ENCODE data around the gene IFNK.
"Not testable (repeated sequence)": the region's sequence is repeated elsewhere in the genome, so short reads cannot be mapped to it uniquely, and the experiment has no call there.

IFNK gene

GRCh38 chr9:27489087-27489876 is 34.8 kb upstream of the IFNK start:
- H3K4me3 ChIP-seq (ENCODE audit: low read length in 2 of 2): no peak overlapping the region
- no peak overlapping the region for H3K9ac ChIP-seq (ENCODE audit: low read length in 2 of 2)
- H3K4me1 ChIP-seq (ENCODE audit: control insufficient read depth, insufficient read depth, low read length): no peaks in the 10 kb centered on the region
- H3K9me3 ChIP-seq (ENCODE audit: control insufficient read depth in 2 of 2, low read length in 2 of 2): no peaks in the 10 kb centered on the region
- no peaks in the 10 kb centered on the region for H3K27me3 ChIP-seq (ENCODE audit: control insufficient read depth in 1 of 2, insufficient read depth in 2 of 2, low read length in 2 of 2)
- H3K27ac ChIP-seq (ENCODE audit: low read length): no peak overlapping the region
- H3K36me3 ChIP-seq (ENCODE audit: control insufficient read depth in 2 of 2, insufficient read depth in 2 of 2, low read length in 2 of 2): peaks cover 0 to 3% of the 10 kb centered on the region in 2 donors

GRCh38 chr9:27491154-27491553 is 32.9 kb upstream of the IFNK start:
- no peak overlapping the region for H3K4me3 ChIP-seq (ENCODE audit: low read length in 2 of 2)
- no peak overlapping the region for H3K27ac ChIP-seq (ENCODE audit: low read length)
- peaks cover 0 to 3% of the 10 kb centered on the region in 2 donors for H3K36me3 ChIP-seq (ENCODE audit: control insufficient read depth in 2 of 2, insufficient read depth in 2 of 2, low read length in 2 of 2)
- H3K27me3 ChIP-seq (ENCODE audit: control insufficient read depth in 1 of 2, insufficient read depth in 2 of 2, low read length in 2 of 2): no peaks in the 10 kb centered on the region
- H3K4me1 ChIP-seq (ENCODE audit: control insufficient read depth, insufficient read depth, low read length): no peaks in the 10 kb centered on the region
- H3K9ac ChIP-seq (ENCODE audit: low read length in 2 of 2): no peak overlapping the region
- H3K9me3 ChIP-seq (ENCODE audit: control insufficient read depth in 2 of 2, low read length in 2 of 2): no peaks in the 10 kb centered on the region

GRCh38 chr9:27495480-27496134 is 28.5 kb upstream of the IFNK start:
- Histone ChIP-seq H3K9me3 (ENCODE audit: control insufficient read depth in 2 of 2, low read length in 2 of 2) (no peaks in the 10 kb centered on the region), H3K9ac (ENCODE audit: low read length in 2 of 2) (no peak overlapping the region), H3K27ac (ENCODE audit: low read length) (no peak overlapping the region), H3K4me3 (ENCODE audit: low read length in 2 of 2) (no peak overlapping the region), H3K4me1 (ENCODE audit: control insufficient read depth, insufficient read depth, low read length) (no peaks in the 10 kb centered on the region), H3K36me3 (ENCODE audit: control insufficient read depth in 2 of 2, insufficient read depth in 2 of 2, low read length in 2 of 2) (peaks cover 0 to under 1% of the 10 kb centered on the region in 2 donors), H3K27me3 (ENCODE audit: control insufficient read depth in 1 of 2, insufficient read depth in 2 of 2, low read length in 2 of 2) (no peaks in the 10 kb centered on the region)

- no peak overlapping the region for H3K4me3 ChIP-seq (ENCODE audit: low read length in 2 of 2)
- no peaks in the 10 kb centered on the region for H3K9me3 ChIP-seq (ENCODE audit: control insufficient read depth in 2 of 2, low read length in 2 of 2)
- no peaks in the 10 kb centered on the region for H3K36me3 ChIP-seq (ENCODE audit: control insufficient read depth in 2 of 2, insufficient read depth in 2 of 2, low read length in 2 of 2)
- H3K9ac ChIP-seq (ENCODE audit: low read length in 2 of 2): no peak overlapping the region
- H3K4me1 ChIP-seq (ENCODE audit: control insufficient read depth, insufficient read depth, low read length): no peaks in the 10 kb centered on the region
- H3K27me3 ChIP-seq (ENCODE audit: control insufficient read depth in 1 of 2, insufficient read depth in 2 of 2, low read length in 2 of 2): no peaks in the 10 kb centered on the region
- no peak overlapping the region for H3K27ac ChIP-seq (ENCODE audit: low read length)
Observed at GRCh38 chr9:27496135-27496504, 28.0 kb upstream of the IFNK start.

- H3K9ac ChIP-seq (ENCODE audit: low read length in 2 of 2): no peak overlapping the region
- H3K4me1 ChIP-seq (ENCODE audit: control insufficient read depth, insufficient read depth, low read length): no peaks in the 10 kb centered on the region
- no peaks in the 10 kb centered on the region for H3K36me3 ChIP-seq (ENCODE audit: control insufficient read depth in 2 of 2, insufficient read depth in 2 of 2, low read length in 2 of 2)
- H3K4me3 ChIP-seq (ENCODE audit: low read length in 2 of 2): no peak overlapping the region
- no peaks in the 10 kb centered on the region for H3K9me3 ChIP-seq (ENCODE audit: control insufficient read depth in 2 of 2, low read length in 2 of 2)
- no peaks in the 10 kb centered on the region for H3K27me3 ChIP-seq (ENCODE audit: control insufficient read depth in 1 of 2, insufficient read depth in 2 of 2, low read length in 2 of 2)
- H3K27ac ChIP-seq (ENCODE audit: low read length): no peak overlapping the region
Observed at GRCh38 chr9:27497883-27498417, 26.1 kb upstream of the IFNK start.

GRCh38 chr9:27499451-27499850 is 24.6 kb upstream of the IFNK start:
- H3K9me3 ChIP-seq (ENCODE audit: control insufficient read depth in 2 of 2, low read length in 2 of 2): no peaks in the 10 kb centered on the region
- H3K27me3 ChIP-seq (ENCODE audit: control insufficient read depth in 1 of 2, insufficient read depth in 2 of 2, low read length in 2 of 2): no peaks in the 10 kb centered on the region
- no peak overlapping the region for H3K9ac ChIP-seq (ENCODE audit: low read length in 2 of 2)
- H3K4me3 ChIP-seq (ENCODE audit: low read length in 2 of 2): no peak overlapping the region
- H3K36me3 ChIP-seq (ENCODE audit: control insufficient read depth in 2 of 2, insufficient read depth in 2 of 2, low read length in 2 of 2): no peaks in the 10 kb centered on the region
- no peak overlapping the region for H3K27ac ChIP-seq (ENCODE audit: low read length)
- H3K4me1 ChIP-seq (ENCODE audit: control insufficient read depth, insufficient read depth, low read length): no peaks in the 10 kb centered on the region

- not testable (repeated sequence) for H3K36me3 ChIP-seq (ENCODE audit: control insufficient read depth in 2 of 2, insufficient read depth in 2 of 2, low read length in 2 of 2); H3K27ac ChIP-seq (ENCODE audit: low read length); H3K9ac ChIP-seq (ENCODE audit: low read length in 2 of 2); H3K27me3 ChIP-seq (ENCODE audit: control insufficient read depth in 1 of 2, insufficient read depth in 2 of 2, low read length in 2 of 2); H3K4me1 ChIP-seq (ENCODE audit: control insufficient read depth, insufficient read depth, low read length); H3K4me3 ChIP-seq (ENCODE audit: low read length in 2 of 2); H3K9me3 ChIP-seq (ENCODE audit: control insufficient read depth in 2 of 2, low read length in 2 of 2)
Observed at GRCh38 chr9:27500902-27501301, 23.2 kb upstream of the IFNK start.

- H3K9me3 ChIP-seq (ENCODE audit: control insufficient read depth in 2 of 2, low read length in 2 of 2): no peaks in the 10 kb centered on the region
- H3K27me3 ChIP-seq (ENCODE audit: control insufficient read depth in 1 of 2, insufficient read depth in 2 of 2, low read length in 2 of 2): no peaks in the 10 kb centered on the region
- no peak overlapping the region for H3K4me3 ChIP-seq (ENCODE audit: low read length in 2 of 2)
- H3K4me1 ChIP-seq (ENCODE audit: control insufficient read depth, insufficient read depth, low read length): no peaks in the 10 kb centered on the region
- H3K27ac ChIP-seq (ENCODE audit: low read length): no peak overlapping the region
- no peaks in the 10 kb centered on the region for H3K36me3 ChIP-seq (ENCODE audit: control insufficient read depth in 2 of 2, insufficient read depth in 2 of 2, low read length in 2 of 2)
- H3K9ac ChIP-seq (ENCODE audit: low read length in 2 of 2): no peak overlapping the region
Observed at GRCh38 chr9:27503623-27504022, 20.5 kb upstream of the IFNK start.

- Histone ChIP-seq H3K27ac (ENCODE audit: low read length) (no peak overlapping the region), H3K4me3 (ENCODE audit: low read length in 2 of 2) (no peak overlapping the region), H3K27me3 (ENCODE audit: control insufficient read depth in 1 of 2, insufficient read depth in 2 of 2, low read length in 2 of 2) (no peaks in the 10 kb centered on the region), H3K4me1 (ENCODE audit: control insufficient read depth, insufficient read depth, low read length) (no peaks in the 10 kb centered on the region), H3K36me3 (ENCODE audit: control insufficient read depth in 2 of 2, insufficient read depth in 2 of 2, low read length in 2 of 2) (no peaks in the 10 kb centered on the region), H3K9me3 (ENCODE audit: control insufficient read depth in 2 of 2, low read length in 2 of 2) (no peaks in the 10 kb centered on the region), H3K9ac (ENCODE audit: low read length in 2 of 2) (no peak overlapping the region)
Observed at GRCh38 chr9:27504259-27504658, 19.8 kb upstream of the IFNK start.

GRCh38 chr9:27505744-27506161 is 18.3 kb upstream of the IFNK start:
- Histone ChIP-seq H3K4me1 (ENCODE audit: control insufficient read depth, insufficient read depth, low read length) (no peaks in the 10 kb centered on the region), H3K4me3 (ENCODE audit: low read length in 2 of 2) (no peak overlapping the region), H3K27ac (ENCODE audit: low read length) (no peak overlapping the region), H3K36me3 (ENCODE audit: control insufficient read depth in 2 of 2, insufficient read depth in 2 of 2, low read length in 2 of 2) (no peaks in the 10 kb centered on the region), H3K27me3 (ENCODE audit: control insufficient read depth in 1 of 2, insufficient read depth in 2 of 2, low read length in 2 of 2) (no peaks in the 10 kb centered on the region), H3K9ac (ENCODE audit: low read length in 2 of 2) (no peak overlapping the region), H3K9me3 (ENCODE audit: control insufficient read depth in 2 of 2, low read length in 2 of 2) (no peaks in the 10 kb centered on the region)

- Histone ChIP-seq H3K9ac (ENCODE audit: low read length in 2 of 2) (no peak overlapping the region), H3K36me3 (ENCODE audit: control insufficient read depth in 2 of 2, insufficient read depth in 2 of 2, low read length in 2 of 2) (no peaks in the 10 kb centered on the region), H3K4me3 (ENCODE audit: low read length in 2 of 2) (no peak overlapping the region), H3K27ac (ENCODE audit: low read length) (no peak overlapping the region), H3K27me3 (ENCODE audit: control insufficient read depth in 1 of 2, insufficient read depth in 2 of 2, low read length in 2 of 2) (no peaks in the 10 kb centered on the region), H3K9me3 (ENCODE audit: control insufficient read depth in 2 of 2, low read length in 2 of 2) (no peaks in the 10 kb centered on the region), H3K4me1 (ENCODE audit: control insufficient read depth, insufficient read depth, low read length) (no peaks in the 10 kb centered on the region)
Observed at GRCh38 chr9:27506981-27507380, 17.1 kb upstream of the IFNK start.

All from stomach smooth muscle (tissue), 2 donors.